Measurements from ENCODE around the gene COL13A1.

COL13A1 gene

GRCh38 chr10:69939481-69939880 is 137.8 kb downstream of the COL13A1 start:
- H3K27ac ChIP-seq, result no peak overlapping the region
- no peak overlapping the region for H3K4me3 ChIP-seq
- DNase-seq (ENCODE audit: low spot score), result no peak
- TF ChIP-seq, protein P1, sequence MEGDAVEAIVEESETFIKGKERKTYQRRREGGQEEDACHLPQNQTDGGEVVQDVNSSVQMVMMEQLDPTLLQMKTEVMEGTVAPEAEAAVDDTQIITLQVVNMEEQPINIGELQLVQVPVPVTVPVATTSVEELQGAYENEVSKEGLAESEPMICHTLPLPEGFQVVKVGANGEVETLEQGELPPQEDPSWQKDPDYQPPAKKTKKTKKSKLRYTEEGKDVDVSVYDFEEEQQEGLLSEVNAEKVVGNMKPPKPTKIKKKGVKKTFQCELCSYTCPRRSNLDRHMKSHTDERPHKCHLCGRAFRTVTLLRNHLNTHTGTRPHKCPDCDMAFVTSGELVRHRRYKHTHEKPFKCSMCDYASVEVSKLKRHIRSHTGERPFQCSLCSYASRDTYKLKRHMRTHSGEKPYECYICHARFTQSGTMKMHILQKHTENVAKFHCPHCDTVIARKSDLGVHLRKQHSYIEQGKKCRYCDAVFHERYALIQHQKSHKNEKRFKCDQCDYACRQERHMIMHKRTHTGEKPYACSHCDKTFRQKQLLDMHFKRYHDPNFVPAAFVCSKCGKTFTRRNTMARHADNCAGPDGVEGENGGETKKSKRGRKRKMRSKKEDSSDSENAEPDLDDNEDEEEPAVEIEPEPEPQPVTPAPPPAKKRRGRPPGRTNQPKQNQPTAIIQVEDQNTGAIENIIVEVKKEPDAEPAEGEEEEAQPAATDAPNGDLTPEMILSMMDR (IDR thresholded peaks at IDR 0.05), result no peak

DNA sequence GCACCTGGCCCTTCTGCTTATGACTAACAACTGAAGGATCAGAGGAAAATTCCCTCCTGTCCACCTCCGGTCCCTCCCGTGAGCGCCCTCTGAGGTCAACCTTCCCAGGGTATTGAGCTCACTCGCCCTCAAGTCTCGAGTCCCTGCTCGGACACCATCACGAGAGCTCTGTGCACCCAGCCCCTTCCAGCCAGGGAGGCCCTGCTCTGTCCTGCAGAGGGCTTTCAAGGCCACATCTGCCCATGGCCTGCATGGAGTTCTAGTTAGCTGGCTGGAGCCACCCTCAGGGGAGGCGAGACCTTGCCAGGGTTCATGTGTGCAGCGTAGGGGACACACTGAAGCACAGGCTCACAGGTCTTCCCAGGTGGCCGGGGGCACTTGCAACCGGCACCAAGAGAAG is 140.0 kb downstream of the COL13A1 start:
- H3K4me3 ChIP-seq, result no peak overlapping the region
- TF ChIP-seq, protein P1 (IDR thresholded peaks at IDR 0.05), result no peak
- no peak overlapping the region for H3K27ac ChIP-seq
- no peak for DNase-seq (ENCODE audit: low spot score)

- H3K4me3 ChIP-seq, result no peak overlapping the region
- DNase-seq (ENCODE audit: low spot score), result no peak
- TF ChIP-seq, protein P1 (IDR thresholded peaks at IDR 0.05), result no peak
Observed at GRCh38 chr10:69943292-69943820, 141.7 kb downstream of the COL13A1 start.

GRCh38 chr10:69944761-69945160 is 143.1 kb downstream of the COL13A1 start:
- TF ChIP-seq, protein P1 (IDR thresholded peaks at IDR 0.05), result no peak
- Histone ChIP-seq H3K4me3 (no peak overlapping the region), H3K27ac (no peak overlapping the region)
- DNase-seq (ENCODE audit: low spot score), result no peak

More at GRCh38 chr10:69943292-69943820, 141.7 kb downstream of the COL13A1 start:
- no peak overlapping the region for H3K27ac ChIP-seq

- no peak overlapping the region for H3K27ac ChIP-seq
- no peak overlapping the region for H3K4me3 ChIP-seq
- TF ChIP-seq, protein P1 (IDR thresholded peaks at IDR 0.05), result no peak
- no peak for DNase-seq (ENCODE audit: low spot score)
Observed at GRCh38 chr10:69948261-69948660, 146.6 kb downstream of the COL13A1 start.

DNA sequence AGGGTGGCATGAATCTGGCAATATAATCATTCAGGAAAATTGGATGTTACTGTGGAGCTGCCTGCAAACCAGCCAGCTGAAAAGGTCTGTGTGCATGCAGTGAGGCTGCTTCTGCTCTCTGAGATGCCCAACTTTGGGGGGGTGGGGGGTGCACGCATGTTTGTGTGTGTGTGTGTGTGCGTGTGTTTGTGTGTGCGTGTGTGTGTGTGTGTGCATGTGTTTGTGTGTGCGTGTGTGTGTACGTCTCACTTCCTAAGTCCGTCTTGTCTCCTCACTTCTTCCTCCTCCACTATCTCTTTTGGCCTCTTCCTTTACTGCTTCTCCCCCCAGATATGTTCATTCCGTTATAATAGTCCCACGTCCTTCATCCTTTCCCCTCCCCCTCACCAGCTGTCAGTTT is 148.1 kb downstream of the COL13A1 start:
- no peak overlapping the region for H3K4me3 ChIP-seq
- no peak overlapping the region for H3K27ac ChIP-seq

GRCh38 chr10:69951658-69952057 is 150.0 kb downstream of the COL13A1 start:
- H3K27ac ChIP-seq, result no peak overlapping the region
- no peak overlapping the region for H3K4me3 ChIP-seq
- no peak for DNase-seq (ENCODE audit: low spot score)
- TF ChIP-seq, protein P1 (IDR thresholded peaks at IDR 0.05), result no peak

More for the DNA sequence above, 148.1 kb downstream of the COL13A1 start:
- no peak for DNase-seq (ENCODE audit: low spot score)
- TF ChIP-seq, protein P1 (IDR thresholded peaks at IDR 0.05), result no peak
